Smooth muscle cell (in vitro differentiated cells): ENCODE measurements around the gene SH3PXD2A. TPM values are rescaled to one million over a fixed set of nuclear protein-coding genes. Genes with fewer than 3 reads are reported as not detected.

Source experiments
- DNase-seq: peaks from one replicate; lab custom pipeline; 2025; ENCODE audit not compliant: unreplicated experiment; lab: John Stamatoyannopoulos, UW
- H2AFZ ChIP-seq: fragments of 200-600 bp; sonication (generic); 2 replicates; pipeline ENCODE4 v1.6.0; 2016; ENCODE audit warnings: antibody characterized with exemption, low read depth, mild to moderate bottlenecking
- H3F3A ChIP-seq: fragments of 200-600 bp; sonication (generic); 2 replicates; pipeline ENCODE4 v1.6.0; 2017; ENCODE audit warnings: antibody characterized with exemption, low read depth
- H3K27ac ChIP-seq: fragments of 200-600 bp; sonication (generic); 2 replicates; pipeline ENCODE4 v1.5.1; 2016; ENCODE audit warnings: low read depth, mild to moderate bottlenecking
- H3K27me3 ChIP-seq: fragments of 200-600 bp; sonication (generic); 2 replicates; pipeline ENCODE4 v1.6.1; 2016; ENCODE audit warnings: low read depth, mild to moderate bottlenecking
- H3K36me3 ChIP-seq: fragments of 200-600 bp; sonication (generic); 2 replicates; pipeline ENCODE4 v1.5.1; 2016; ENCODE audit warnings: low read depth
- H3K4me1 ChIP-seq: fragments of 200-600 bp; sonication (generic); 2 replicates; pipeline ENCODE4 v1.5.1; 2016; ENCODE audit warnings: low read depth
- H3K4me2 ChIP-seq: fragments of 200-600 bp; sonication (generic); 2 replicates; pipeline ENCODE4 v1.6.0; 2016; ENCODE audit warnings: mild to moderate bottlenecking
- H3K4me3 ChIP-seq: fragments of 200-600 bp; sonication (generic); 2 replicates; pipeline ENCODE4 v1.5.1; 2016; ENCODE audit warnings: mild to moderate bottlenecking
- H3K79me2 ChIP-seq: fragments of 200-600 bp; sonication (generic); 2 replicates; pipeline ENCODE4 v1.6.0; 2016; ENCODE audit warnings: low read depth, mild to moderate bottlenecking
- H3K9ac ChIP-seq: fragments of 200-600 bp; sonication (generic); 2 replicates; pipeline ENCODE4 v1.6.0; 2016; ENCODE audit warnings: low read depth
- H3K9me3 ChIP-seq: fragments of 200-600 bp; sonication (generic); replicated peaks from 2 replicates; pipeline ENCODE4 v1.5.1; 2016; ENCODE audit warnings: low read depth
- H4K20me1 ChIP-seq: fragments of 200-600 bp; sonication (generic); 2 replicates; pipeline ENCODE4 v1.6.0; 2016; ENCODE audit warnings: low read depth
- CTCF ChIP-seq: fragments of 200-600 bp; sonication (generic); IDR thresholded peaks from 2 replicates; pipeline ENCODE4 v1.5.1; 2017; ENCODE audit warnings: borderline replicate concordance, mild to moderate bottlenecking, antibody characterized with exemption; ENCODE audit not compliant: insufficient read depth, poor library complexity, severe bottlenecking
- WGBS: methylation state at CpG from one replicate; pipeline ENCODE4 v1.1.7; 2016; ENCODE audit warnings: low lambda C conversion rate; 5-methylcytosine and 5-hydroxymethylcytosine counted together
- polyA plus RNA-seq: library from polyadenylated mRNA; unstranded; fragments of >200 nt; fragmentation: Nextera tagmentation; extraction: Ambion mirVana; gene quantifications from 2 replicates; pipeline ENCODE4 v1.2.1, GENCODE V29; 2016
- total RNA-seq: library from RNA; depleted of rRNA; stranded (reverse); fragments of >200 nt; gene quantifications from 2 replicates; pipeline ENCODE4 v1.2.3, GENCODE V29; 2014

SH3PXD2A gene
- total and polyA plus RNA-seq, 2 experiments from 2014 or later: 30.1 to 37.9 TPM

GRCh38 chr10:103563231-103564115, 291.9 kb downstream of the SH3PXD2A start:
- TF ChIP-seq CTCF: peak; percentile 3
- Histone ChIP-seq H3K4me3 (no peak overlapping the region), H3K79me2 (no peaks in the 10 kb centered on the region), H3K27me3 (peaks cover 22% of the 10 kb centered on the region), H4K20me1 (no peaks in the 10 kb centered on the region), H3K4me2 (no peak overlapping the region), H3K4me1 (no peaks in the 10 kb centered on the region), H3K9ac (no peak overlapping the region), H3F3A (no peaks in the 10 kb centered on the region), H3K36me3 (no peaks in the 10 kb centered on the region), H3K27ac (no peak overlapping the region), H2AFZ (no peak overlapping the region), H3K9me3 (no peaks in the 10 kb centered on the region)
- DNase-seq: no peak
- 91% methylated on average over 7 of the region's 7 CpGs for WGBS

GRCh38 chr10:103562383-103562782, 293.0 kb downstream of the SH3PXD2A start:
- H3K36me3 ChIP-seq: no peaks in the 10 kb centered on the region
- no peaks in the 10 kb centered on the region for H3K79me2 ChIP-seq
- H3K4me2 ChIP-seq: no peak overlapping the region
- no peak for DNase-seq
- no peak overlapping the region for H3K9ac ChIP-seq
- no peak overlapping the region for H3K27ac ChIP-seq
- TF ChIP-seq CTCF: no peak
- H3K4me1 ChIP-seq: no peaks in the 10 kb centered on the region
- peaks cover 22% of the 10 kb centered on the region for H3K27me3 ChIP-seq
- no peaks in the 10 kb centered on the region for H3F3A ChIP-seq
- H3K4me3 ChIP-seq: no peak overlapping the region
- H3K9me3 ChIP-seq: no peaks in the 10 kb centered on the region
- no peaks in the 10 kb centered on the region for H4K20me1 ChIP-seq
- no peak overlapping the region for H2AFZ ChIP-seq
- WGBS: 92% methylated on average over 4 of the region's 4 CpGs

GRCh38 chr10:103560886-103561285, 294.5 kb downstream of the SH3PXD2A start:
- WGBS: 89% methylated on average over 7 of the region's 7 CpGs
- H3K27ac ChIP-seq: no peak overlapping the region
- H3K4me2 ChIP-seq: no peak overlapping the region
- H3K79me2 ChIP-seq: no peaks in the 10 kb centered on the region
- no peaks in the 10 kb centered on the region for H4K20me1 ChIP-seq
- no peak for DNase-seq
- H3K9ac ChIP-seq: no peak overlapping the region
- H3K36me3 ChIP-seq: no peaks in the 10 kb centered on the region
- no peak for TF ChIP-seq CTCF
- no peaks in the 10 kb centered on the region for H3K9me3 ChIP-seq
- H3K4me3 ChIP-seq: no peak overlapping the region
- no peaks in the 10 kb centered on the region for H3F3A ChIP-seq
- H2AFZ ChIP-seq: no peak overlapping the region
- peaks cover 1% of the 10 kb centered on the region for H3K4me1 ChIP-seq
- peaks cover 24% of the 10 kb centered on the region for H3K27me3 ChIP-seq
